ENCODE results near the gene VPS52.
"Not testable (repeated sequence)": the region's sequence is repeated elsewhere in the genome, so short reads cannot be mapped to it uniquely, and the experiment has no call there.

VPS52 gene

DNA sequence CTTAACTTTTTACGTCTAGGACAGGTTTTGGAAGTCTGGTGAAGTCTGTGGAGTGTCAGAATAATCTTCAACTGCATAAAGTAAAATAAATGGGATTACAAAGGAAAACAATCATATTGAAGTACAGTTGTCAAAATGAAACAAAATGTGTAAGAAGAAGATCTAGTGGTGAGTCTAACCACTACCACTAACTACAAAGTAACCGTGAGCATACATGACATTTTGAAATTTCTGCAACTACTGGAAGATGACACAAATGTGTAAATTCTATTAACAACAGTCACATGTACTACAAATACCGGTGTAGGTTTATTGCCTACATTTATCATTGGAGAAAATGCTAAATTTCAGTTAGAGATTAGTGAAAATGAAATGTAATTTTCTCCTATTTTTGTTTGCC is 29.7 kb downstream of the VPS52 start:
- Mint-ChIP-seq H3K27me3 (ENCODE audit: low read depth, poor library complexity) (peaks cover 61% of the 10 kb centered on the region), H3K4me1 (peaks cover 29% of the 10 kb centered on the region), H3K4me3 (no peak overlapping the region), H3K27ac (no peak overlapping the region), H3K9me3 (peaks cover 5% of the 10 kb centered on the region), H3K36me3 (ENCODE audit: low read depth) (no peaks in the 10 kb centered on the region)
- TF ChIP-seq, protein P1, sequence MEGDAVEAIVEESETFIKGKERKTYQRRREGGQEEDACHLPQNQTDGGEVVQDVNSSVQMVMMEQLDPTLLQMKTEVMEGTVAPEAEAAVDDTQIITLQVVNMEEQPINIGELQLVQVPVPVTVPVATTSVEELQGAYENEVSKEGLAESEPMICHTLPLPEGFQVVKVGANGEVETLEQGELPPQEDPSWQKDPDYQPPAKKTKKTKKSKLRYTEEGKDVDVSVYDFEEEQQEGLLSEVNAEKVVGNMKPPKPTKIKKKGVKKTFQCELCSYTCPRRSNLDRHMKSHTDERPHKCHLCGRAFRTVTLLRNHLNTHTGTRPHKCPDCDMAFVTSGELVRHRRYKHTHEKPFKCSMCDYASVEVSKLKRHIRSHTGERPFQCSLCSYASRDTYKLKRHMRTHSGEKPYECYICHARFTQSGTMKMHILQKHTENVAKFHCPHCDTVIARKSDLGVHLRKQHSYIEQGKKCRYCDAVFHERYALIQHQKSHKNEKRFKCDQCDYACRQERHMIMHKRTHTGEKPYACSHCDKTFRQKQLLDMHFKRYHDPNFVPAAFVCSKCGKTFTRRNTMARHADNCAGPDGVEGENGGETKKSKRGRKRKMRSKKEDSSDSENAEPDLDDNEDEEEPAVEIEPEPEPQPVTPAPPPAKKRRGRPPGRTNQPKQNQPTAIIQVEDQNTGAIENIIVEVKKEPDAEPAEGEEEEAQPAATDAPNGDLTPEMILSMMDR (IDR thresholded peaks at IDR 0.05) = no peak
- no peak for DNase-seq

DNA sequence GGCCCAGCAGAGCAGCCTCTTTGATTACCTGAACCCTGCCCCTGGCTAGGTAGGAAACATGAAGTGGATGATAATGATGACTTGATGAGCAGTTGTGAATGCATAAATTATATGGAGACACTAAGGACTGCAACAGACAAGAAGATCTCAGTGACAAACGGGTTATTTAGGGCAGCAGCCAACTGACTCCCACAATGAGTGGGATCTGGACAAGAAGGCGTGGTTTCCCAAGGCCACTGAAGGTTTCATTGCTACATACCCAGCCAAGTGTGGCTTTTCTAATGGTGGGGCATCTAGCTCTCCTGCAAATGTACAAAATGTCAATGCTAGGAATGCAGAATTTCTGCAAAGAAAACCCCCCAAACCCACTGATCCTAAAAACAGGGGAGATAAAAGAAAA is 33.9 kb downstream of the VPS52 start:
- no peaks in the 10 kb centered on the region for H3K36me3 Mint-ChIP-seq (ENCODE audit: low read depth)
- H3K27ac Mint-ChIP-seq = peak overlapping the region; percentile 26
- peaks cover 61% of the 10 kb centered on the region for H3K4me1 Mint-ChIP-seq
- H3K4me3 Mint-ChIP-seq = peak overlapping the region; percentile 38
- DNase-seq = no peak
- peaks cover 5% of the 10 kb centered on the region for H3K9me3 Mint-ChIP-seq
- H3K27me3 Mint-ChIP-seq (ENCODE audit: low read depth, poor library complexity) = peaks cover 37% of the 10 kb centered on the region
- TF ChIP-seq, protein P1 (IDR thresholded peaks at IDR 0.05) = no peak

DNA sequence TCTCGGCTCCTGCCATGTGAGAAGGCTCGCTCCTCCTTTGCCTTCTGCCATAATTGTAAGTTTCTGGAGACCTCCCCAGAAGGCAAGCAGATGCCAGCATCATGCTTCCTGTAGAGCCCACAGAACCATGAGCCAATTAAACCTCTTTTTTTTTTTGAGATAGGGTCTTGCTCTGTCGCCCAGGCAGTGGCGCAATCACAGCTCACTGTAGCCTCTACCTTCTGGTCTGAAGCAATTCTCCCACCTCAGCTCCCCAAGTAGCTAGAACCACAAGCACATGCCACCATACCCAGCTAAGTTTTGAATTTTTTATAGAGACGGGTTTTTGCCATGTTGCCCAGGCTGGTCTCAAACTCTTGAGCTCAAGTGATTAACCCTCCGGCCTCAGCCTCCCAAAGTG is 34.8 kb downstream of the VPS52 start:
- H3K27me3 Mint-ChIP-seq (ENCODE audit: low read depth, poor library complexity) = peaks cover 34% of the 10 kb centered on the region
- DNase-seq = no peak
- H3K4me1 Mint-ChIP-seq = peaks cover 68% of the 10 kb centered on the region
- TF ChIP-seq, protein P1 (IDR thresholded peaks at IDR 0.05) = no peak
- no peak overlapping the region for H3K4me3 Mint-ChIP-seq
- H3K27ac Mint-ChIP-seq = no peak overlapping the region
- H3K36me3 Mint-ChIP-seq (ENCODE audit: low read depth) = no peaks in the 10 kb centered on the region
- H3K9me3 Mint-ChIP-seq = peaks cover 5% of the 10 kb centered on the region

DNA sequence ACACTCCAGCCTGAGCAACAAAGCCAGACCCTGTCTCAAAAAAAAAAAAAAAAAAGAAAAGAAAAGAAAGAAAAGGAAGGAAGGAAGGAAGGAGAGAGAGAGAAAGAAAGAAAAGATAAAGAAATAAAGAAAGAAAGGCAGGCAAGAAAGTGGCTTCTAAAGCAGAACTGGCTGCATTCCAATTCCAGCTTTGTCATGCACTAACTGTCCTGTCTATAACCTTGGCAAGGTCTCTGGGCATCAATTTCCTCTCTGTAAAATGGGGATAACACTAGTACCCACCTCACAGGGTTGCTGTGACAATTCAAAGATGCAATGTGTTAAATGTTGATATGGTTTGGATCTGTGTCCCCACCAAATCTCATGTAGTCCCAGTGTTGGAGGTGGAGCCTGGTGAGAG is 35.3 kb downstream of the VPS52 start:
- no peaks in the 10 kb centered on the region for H3K36me3 Mint-ChIP-seq (ENCODE audit: low read depth)
- no peak overlapping the region for H3K4me3 Mint-ChIP-seq
- DNase-seq = no peak
- H3K27me3 Mint-ChIP-seq (ENCODE audit: low read depth, poor library complexity) = peaks cover 34% of the 10 kb centered on the region
- H3K9me3 Mint-ChIP-seq = peaks cover 5% of the 10 kb centered on the region
- TF ChIP-seq, protein P1 (IDR thresholded peaks at IDR 0.05) = no peak
- peaks cover 73% of the 10 kb centered on the region for H3K4me1 Mint-ChIP-seq
- H3K27ac Mint-ChIP-seq = no peak overlapping the region

DNA sequence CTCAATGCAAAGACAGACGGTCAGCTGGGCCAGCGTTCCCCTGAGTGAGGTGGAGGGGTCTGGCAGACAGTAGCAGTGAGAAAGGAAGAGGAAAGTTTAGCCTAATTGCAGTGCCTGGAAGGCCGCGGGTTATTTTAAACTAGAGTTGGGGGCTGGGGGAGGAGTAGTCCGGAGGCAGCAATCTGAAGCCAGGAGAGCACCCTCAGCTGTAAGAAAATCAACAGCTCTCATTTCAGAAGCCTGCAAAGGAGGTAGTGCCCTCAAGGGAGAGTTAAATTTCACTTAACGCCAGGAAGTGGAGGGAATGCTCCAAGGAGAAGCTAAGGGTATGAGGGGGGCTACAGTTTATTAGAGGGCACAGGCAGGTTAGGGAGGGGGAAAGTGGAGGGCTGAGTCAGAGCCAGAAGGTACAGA is 36.4 kb downstream of the VPS52 start:
- Mint-ChIP-seq H3K36me3 (ENCODE audit: low read depth) (no peaks in the 10 kb centered on the region), H3K9me3 (peaks cover 5% of the 10 kb centered on the region), H3K4me3 (peak overlapping the region; percentile 63), H3K27ac (peak overlapping the region; percentile 92), H3K4me1 (peaks cover 78% of the 10 kb centered on the region), H3K27me3 (ENCODE audit: low read depth, poor library complexity) (peaks cover 32% of the 10 kb centered on the region)
- peak; percentile 43 for DNase-seq
- TF ChIP-seq, protein P1 (IDR thresholded peaks at IDR 0.05) = no peak

DNA sequence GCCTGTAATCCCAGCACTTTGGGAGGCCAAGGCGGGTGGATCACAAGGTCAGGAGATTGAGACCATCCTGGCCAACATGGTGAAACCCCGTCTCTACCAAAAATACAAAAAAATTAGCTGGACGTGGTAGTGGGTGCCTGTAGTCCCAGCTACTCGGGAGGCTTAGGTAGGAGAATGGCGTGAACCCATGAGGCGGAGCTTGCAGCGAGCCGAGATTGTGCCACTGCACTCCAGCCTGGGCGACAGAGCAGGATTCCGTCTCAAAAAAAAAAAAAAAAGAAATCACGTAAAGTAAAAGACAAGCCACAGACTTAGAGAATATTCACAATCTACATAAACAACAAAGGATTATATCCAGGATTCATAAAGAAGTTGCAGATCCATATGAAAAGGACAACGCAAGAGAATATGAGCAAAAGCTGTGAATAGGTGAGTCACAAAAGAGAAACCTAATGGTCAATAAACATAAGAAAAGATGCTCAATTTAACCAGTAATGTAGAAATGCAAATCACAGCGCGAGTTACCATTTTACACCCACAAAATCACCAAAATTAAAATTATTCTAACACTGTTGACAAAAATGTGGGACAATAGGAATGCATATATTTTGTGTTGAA is 45.1 kb downstream of the VPS52 start:
- Mint-ChIP-seq H3K9me3 (peaks cover 16% of the 10 kb centered on the region), H3K27me3 (ENCODE audit: low read depth, poor library complexity) (peaks cover 77% of the 10 kb centered on the region), H3K4me1 (peaks cover 13% of the 10 kb centered on the region)
- not testable (repeated sequence) for H3K4me3 Mint-ChIP-seq; H3K36me3 Mint-ChIP-seq (ENCODE audit: low read depth); H3K27ac Mint-ChIP-seq; DNase-seq

All from nephron progenitor cell (in vitro differentiated cells).